HG02763 (cell line): ENCODE measurements around the gene ADAMTS19.
"Not testable (repeated sequence)": the region's sequence is repeated elsewhere in the genome, so short reads cannot be mapped to it uniquely, and the experiment has no call there.

Source experiments
- ATAC-seq: cut with Tn5 transposase; IDR thresholded peaks from one replicate; pipeline ENCODE4 v1.9.1; 2021; ENCODE audit warnings: mild to moderate bottlenecking, moderate library complexity; ENCODE audit not compliant: unreplicated experiment

ADAMTS19 gene

DNA sequence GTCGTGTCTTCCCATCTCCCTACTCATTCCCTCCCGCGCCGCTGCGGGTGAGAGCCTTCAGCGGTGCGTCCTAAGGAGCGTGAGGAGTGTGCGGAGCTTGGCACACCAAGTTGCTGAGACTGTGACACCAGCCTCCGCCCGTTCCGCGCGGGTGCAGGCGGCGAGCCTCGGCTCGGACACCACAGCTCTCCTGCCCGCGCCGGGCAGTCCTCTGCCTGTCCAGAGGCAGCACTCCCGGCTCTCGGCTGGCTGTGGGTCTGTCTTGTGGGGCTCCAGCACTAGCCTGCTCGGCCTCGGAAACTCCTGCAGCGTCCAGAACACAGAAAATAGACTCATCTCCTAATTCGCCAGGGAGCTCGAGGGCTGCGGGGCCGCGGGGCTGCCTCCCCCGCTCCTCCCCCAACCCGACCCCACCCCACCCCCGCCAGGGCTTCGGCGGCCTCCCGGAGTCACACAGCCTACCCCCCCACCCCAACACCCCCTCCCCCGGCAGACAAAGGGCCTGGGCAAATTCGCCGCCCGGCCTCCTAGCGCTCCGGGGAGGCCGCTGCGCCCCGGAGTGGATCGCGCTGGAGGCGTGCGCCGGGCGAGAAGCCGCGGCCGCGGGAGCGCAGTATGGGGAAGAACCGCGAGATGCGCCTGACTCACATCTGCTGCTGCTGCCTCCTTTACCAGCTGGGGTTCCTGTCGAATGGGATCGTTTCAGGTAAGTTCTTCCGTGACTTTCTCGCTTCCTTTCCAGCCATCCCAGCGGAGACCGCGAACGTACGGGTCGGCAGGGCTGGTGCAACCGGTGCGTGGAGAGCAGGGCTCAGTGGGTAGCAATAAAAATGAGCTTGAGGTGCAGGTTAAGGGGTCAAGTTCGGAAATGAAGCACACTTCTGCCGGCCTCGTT, at the start of gene ADAMTS19:
TSS of gene ADAMTS19 (plus strand) at position 522 of the 895 bp plus-strand sequence. CDS start at position 616, 94 bp downstream.
- ATAC-seq = no peak

DNA sequence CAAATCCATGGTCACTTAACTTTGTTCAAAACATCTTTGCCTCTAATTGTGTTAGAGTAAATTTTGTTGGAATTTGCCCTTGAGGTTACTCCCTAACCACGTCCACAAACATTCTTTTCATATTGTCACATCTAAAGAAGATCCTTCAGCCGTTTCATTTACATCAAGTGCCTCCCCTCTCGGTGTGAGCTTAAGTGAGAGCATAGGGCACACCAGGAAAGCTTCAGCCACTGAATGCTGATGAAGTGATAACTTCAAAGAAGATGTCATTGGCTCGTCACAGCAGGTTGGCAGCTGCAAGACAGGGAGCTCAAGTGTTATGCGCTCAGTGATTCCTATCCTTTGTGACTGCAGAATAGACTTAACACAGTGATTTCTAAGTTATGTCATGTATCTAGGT, 49.6 kb upstream of the ADAMTS19 start:
- no peak for ATAC-seq

DNA sequence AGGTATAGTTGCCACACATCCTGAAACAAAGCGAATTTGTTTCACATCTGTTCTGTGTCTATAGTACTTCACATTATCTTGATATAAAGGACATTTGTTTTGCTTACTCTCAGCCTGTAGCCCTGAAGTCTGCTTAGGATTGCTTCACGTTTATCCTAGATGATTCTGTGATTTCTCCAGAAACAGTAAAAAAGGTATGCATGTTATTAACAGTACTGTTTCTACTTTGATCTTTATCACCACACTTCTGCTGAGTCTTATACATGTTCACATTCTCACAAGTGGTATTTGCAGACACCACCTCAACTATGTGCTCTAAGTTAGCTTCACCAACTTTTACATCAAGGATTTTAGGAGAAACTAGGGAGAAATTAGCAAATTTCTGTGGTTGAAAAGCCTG, 47.4 kb upstream of the ADAMTS19 start:
- no peak for ATAC-seq

GRCh38 chr5:129413570-129413969, 46.5 kb upstream of the ADAMTS19 start:
- no peak for ATAC-seq

GRCh38 chr5:129419292-129419691, 40.8 kb upstream of the ADAMTS19 start:
- no peak for ATAC-seq

DNA sequence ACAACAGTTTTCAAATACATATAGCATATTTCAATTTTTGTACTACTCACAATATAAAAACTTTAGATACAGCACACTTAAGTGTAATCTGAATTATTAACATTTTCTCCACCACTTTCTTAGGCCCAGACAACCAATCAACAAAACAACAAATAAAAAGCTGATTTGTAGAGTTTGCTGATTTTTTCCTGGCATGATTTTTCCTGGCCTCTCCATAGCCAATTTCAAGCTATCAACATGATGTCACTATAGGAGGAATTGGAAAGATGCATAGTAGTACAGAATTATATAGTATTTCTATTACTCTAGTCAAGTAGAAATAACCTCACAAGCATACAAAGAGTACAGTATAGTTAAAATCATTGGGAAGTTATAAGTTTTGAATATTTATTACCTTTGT, 35.1 kb upstream of the ADAMTS19 start:
- no peak for ATAC-seq

DNA sequence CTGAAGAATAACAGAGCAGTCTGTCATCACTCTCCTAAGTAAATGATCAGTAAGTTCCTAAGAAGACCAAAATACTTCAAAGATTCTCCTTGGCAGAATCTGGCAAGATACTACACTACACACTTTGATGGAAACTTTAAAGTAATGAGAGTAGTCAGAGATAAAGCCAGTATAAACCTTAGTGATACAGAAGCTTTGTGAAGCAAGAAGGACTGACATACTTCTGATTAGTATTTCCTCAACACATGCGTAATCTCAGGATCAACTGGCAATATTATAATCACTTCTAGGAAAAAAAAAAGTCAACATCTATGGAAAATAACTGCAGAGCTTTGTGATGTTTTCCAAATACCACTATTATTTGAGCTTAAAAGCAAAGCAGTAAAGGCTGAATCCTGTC, 34.0 kb upstream of the ADAMTS19 start:
- no peak for ATAC-seq

DNA sequence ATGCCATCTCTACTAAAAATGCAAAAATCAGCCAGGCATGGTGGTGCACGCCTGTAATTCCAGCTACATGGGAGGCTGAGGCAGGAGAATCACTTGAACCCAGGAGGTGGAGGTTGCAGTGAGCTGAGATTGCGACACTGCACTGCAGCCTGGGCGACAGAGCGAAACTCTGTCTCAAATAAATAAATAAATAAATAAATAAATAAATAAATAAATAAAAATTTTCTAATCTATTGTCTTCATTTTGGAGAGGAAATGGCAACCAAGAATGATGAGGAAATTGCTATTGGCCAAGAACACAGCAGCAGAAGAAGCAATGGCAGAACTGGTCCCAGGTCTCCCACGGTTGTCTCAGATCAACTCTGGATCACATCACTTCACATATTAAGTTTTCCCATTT, 31.5 kb upstream of the ADAMTS19 start:
- not testable (repeated sequence) for ATAC-seq

- ATAC-seq = no peak
Observed at GRCh38 chr5:129431406-129431805, 28.7 kb upstream of the ADAMTS19 start.

GRCh38 chr5:129438322-129438721, 21.8 kb upstream of the ADAMTS19 start:
- ATAC-seq = no peak

DNA sequence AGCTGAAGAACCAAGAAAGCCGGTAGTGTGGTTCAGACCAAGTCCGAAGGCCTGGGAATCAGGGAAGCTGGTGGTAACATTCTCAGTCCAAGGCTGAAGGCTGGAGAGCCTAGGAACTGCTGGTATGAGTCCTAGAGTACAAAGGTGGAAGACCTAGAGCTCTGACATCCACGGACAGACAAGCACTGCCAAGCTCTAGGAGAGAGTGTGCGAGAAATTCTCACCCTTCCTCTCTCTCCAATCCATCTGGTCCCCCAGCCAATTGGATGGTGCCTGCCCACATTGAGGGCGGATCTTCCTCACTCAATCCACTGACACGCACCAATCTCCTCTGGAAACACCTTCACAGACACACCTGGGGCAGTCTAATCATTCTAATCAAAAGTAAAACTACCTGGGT, 19.7 kb upstream of the ADAMTS19 start:
- ATAC-seq = no peak

- ATAC-seq = no peak
Observed at GRCh38 chr5:129441096-129441495, 19.0 kb upstream of the ADAMTS19 start.

GRCh38 chr5:129445379-129445778, 14.7 kb upstream of the ADAMTS19 start:
- ATAC-seq = no peak

DNA sequence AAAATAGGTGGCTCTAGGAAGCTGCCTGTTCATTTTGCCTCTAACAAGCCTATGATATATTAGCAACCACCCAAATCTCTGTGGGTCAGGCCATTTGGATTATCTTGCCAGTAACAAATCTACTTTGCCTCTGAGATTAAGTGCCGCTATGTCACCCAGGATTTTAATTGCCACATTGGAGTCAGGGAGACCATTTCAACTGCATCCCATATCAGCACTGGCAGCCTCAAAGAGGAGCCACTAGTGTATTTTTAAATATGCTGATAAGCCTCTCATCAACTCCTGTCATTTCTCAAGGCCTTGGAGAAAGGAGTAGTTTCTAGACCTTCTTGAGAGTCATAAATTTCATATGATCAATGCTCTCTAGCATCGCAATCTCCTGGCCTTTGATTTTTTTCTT, 12.1 kb upstream of the ADAMTS19 start:
- no peak for ATAC-seq

GRCh38 chr5:129448654-129449053, 11.4 kb upstream of the ADAMTS19 start:
- ATAC-seq = no peak

DNA sequence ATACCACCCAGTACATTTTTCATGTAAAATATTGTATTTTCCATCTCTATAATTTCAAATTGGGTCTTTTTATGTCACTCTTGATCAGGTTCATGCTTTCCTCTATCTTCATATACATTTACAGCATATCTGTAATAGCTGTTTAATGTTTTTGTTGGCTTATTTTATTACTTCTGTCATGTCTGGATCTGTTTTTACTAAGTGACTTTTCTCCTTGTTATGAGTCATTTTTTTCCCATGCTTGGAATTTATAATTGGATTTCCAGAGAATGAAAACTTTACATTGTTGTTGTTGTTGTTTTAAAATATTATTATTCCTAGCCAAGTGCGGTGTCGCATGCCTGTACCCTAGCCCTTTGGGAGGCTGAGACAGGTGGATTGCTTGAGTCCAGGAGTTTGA, 5.6 kb upstream of the ADAMTS19 start:
- ATAC-seq = no peak

GRCh38 chr5:129459450-129459776, 685 bp upstream of the ADAMTS19 start:
- no peak for ATAC-seq

- ATAC-seq = no peak
Observed at GRCh38 chr5:129460672-129460935, 506 bp downstream of the ADAMTS19 start.

DNA sequence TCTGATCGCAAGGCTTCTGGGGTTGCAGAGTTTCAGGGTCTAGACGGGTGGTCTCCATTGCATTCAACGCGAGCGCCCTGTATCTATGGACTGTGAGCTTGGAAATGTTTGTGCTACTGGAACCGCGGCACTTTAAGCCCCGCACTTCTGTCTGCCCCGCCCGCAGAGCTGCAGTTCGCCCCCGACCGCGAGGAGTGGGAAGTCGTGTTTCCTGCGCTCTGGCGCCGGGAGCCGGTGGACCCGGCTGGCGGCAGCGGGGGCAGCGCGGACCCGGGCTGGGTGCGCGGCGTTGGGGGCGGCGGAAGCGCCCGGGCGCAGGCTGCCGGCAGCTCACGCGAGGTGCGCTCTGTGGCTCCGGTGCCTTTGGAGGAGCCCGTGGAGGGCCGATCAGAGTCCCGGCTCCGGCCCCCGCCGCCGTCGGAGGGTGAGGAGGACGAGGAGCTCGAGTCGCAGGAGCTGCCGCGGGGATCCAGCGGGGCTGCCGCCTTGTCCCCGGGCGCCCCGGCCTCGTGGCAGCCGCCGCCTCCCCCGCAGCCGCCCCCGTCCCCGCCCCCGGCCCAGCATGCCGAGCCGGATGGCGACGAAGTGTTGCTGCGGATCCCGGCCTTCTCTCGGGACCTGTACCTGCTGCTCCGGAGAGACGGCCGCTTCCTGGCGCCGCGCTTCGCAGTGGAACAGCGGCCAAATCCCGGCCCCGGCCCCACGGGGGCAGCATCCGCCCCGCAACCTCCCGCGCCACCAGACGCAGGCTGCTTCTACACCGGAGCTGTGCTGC, 1.0 kb downstream of the ADAMTS19 start:
- no peak for ATAC-seq

- no peak for ATAC-seq
Observed at GRCh38 chr5:129461711-129462332, 1.7 kb downstream of the ADAMTS19 start.

DNA sequence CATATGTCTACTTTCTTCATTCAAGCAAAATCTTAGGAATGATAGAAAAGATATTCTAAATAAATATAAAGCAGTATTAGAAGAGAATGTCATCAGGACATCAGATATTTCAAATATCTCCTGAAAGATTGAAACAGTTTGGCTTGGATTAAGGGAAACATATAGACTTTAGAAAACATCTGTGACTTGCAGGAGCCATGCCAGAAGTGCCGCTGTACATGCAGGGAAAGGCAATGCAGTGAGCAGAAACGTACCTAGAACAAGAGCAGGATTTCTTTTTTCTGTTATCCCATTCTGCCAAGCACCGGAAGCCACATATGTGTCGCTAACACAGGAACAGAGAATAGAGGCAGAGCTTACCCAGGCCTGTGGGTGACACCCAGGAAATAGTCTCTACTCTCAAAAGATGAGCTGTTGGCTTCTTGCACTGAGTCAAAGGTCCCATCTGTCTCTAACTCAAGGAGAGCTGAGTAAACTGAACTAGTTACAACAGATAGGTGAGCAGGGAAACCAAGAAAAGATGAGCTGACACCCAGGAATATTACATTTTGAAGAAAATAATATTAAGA, 5.8 kb downstream of the ADAMTS19 start:
- no peak for ATAC-seq

- no peak for ATAC-seq
Observed at GRCh38 chr5:129474544-129474943, 14.4 kb downstream of the ADAMTS19 start.
